ENCODE measurements around the gene SPON2. TPM values are rescaled to one million over a fixed set of nuclear protein-coding genes. Genes with fewer than 3 reads are reported as not detected.

The SPON2 gene
- total RNA-seq, 1 donor from 2014 or later: 43.9 TPM

GRCh38 chr4:1183985-1184773, 11.8 kb upstream of the SPON2 start:
- Histone ChIP-seq H3K4me1 (peaks cover 8% of the 10 kb centered on the region), H3K4me3 (no peak overlapping the region), H3K27ac (peak overlapping the region; percentile 4)

DNA sequence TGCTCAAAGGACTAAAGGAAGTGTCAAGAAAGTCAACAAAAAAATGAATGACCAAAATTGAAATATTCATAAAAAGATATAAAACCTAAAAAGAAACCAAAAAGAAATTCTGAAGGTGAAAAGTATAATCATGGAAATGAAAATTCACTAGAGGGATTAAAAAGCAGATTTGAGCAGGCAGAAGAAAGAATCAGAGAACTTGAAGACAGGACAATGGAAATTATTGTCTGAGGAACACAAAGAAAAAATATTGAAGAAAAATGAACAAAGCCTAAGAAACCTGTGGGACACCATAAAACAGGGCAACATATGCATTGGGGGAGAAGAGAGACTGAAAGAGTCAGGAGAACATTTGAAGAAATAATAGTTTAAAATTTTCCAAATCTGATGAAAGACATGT, 9.9 kb upstream of the SPON2 start:
- TF ChIP-seq, protein P1, sequence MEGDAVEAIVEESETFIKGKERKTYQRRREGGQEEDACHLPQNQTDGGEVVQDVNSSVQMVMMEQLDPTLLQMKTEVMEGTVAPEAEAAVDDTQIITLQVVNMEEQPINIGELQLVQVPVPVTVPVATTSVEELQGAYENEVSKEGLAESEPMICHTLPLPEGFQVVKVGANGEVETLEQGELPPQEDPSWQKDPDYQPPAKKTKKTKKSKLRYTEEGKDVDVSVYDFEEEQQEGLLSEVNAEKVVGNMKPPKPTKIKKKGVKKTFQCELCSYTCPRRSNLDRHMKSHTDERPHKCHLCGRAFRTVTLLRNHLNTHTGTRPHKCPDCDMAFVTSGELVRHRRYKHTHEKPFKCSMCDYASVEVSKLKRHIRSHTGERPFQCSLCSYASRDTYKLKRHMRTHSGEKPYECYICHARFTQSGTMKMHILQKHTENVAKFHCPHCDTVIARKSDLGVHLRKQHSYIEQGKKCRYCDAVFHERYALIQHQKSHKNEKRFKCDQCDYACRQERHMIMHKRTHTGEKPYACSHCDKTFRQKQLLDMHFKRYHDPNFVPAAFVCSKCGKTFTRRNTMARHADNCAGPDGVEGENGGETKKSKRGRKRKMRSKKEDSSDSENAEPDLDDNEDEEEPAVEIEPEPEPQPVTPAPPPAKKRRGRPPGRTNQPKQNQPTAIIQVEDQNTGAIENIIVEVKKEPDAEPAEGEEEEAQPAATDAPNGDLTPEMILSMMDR (IDR thresholded peaks at IDR 0.05): no peak
- no peak overlapping the region for H3K4me3 ChIP-seq
- intact Hi-C loops (cut with DNase I): no loop called here
- no peaks in the 10 kb centered on the region for H3K27me3 ChIP-seq
- no peak overlapping the region for H3K27ac ChIP-seq
- H3K9me3 ChIP-seq: no peaks in the 10 kb centered on the region
- peaks cover 8% of the 10 kb centered on the region for H3K4me1 ChIP-seq
- ATAC-seq (no peak), DNase-seq (no peak)
- no peaks in the 10 kb centered on the region for H3K36me3 ChIP-seq

More at GRCh38 chr4:1183985-1184773, 11.8 kb upstream of the SPON2 start:
- Histone ChIP-seq H3K9me3 (no peaks in the 10 kb centered on the region), H3K27me3 (no peaks in the 10 kb centered on the region), H3K36me3 (no peaks in the 10 kb centered on the region)
- intact Hi-C loops (cut with DNase I): no loop called here
- ATAC-seq (peak; percentile 61), DNase-seq (peak; percentile 20)
- TF ChIP-seq, protein P1 (IDR thresholded peaks at IDR 0.05): no peak

DNA sequence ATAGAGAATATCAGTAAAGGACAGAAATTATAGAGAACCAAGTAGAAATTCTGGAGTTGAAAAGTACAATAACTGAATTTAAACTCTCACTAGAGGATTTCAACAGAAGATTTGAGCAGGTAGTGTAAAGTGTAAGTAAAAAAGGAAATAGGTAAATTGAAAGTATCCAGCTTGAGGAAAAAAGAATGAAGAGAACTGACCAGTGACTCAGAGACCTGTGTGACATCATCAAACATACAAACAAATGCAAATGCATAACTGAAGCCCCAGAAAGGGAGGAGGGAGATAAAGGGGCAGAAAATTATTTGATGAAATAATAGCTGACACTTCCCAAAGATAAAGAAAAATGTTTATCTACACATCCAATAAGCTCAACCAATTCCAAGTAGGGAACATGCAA, 8.3 kb upstream of the SPON2 start:
- Histone ChIP-seq H3K4me3 (no peak overlapping the region), H3K36me3 (no peaks in the 10 kb centered on the region), H3K27ac (no peak overlapping the region), H3K4me1 (peaks cover 8% of the 10 kb centered on the region), H3K27me3 (no peaks in the 10 kb centered on the region), H3K9me3 (no peaks in the 10 kb centered on the region)
- TF ChIP-seq, protein P1 (IDR thresholded peaks at IDR 0.05): no peak
- no peak for ATAC-seq
- intact Hi-C loops (cut with DNase I): no loop called here
- no peak for DNase-seq

GRCh38 chr4:1179976-1180375, 7.6 kb upstream of the SPON2 start:
- TF ChIP-seq, protein P1 (IDR thresholded peaks at IDR 0.05): no peak
- no peaks in the 10 kb centered on the region for H3K36me3 ChIP-seq
- H3K4me1 ChIP-seq: peaks cover 8% of the 10 kb centered on the region
- intact Hi-C loops (cut with DNase I): no loop called here
- H3K9me3 ChIP-seq: no peaks in the 10 kb centered on the region
- no peaks in the 10 kb centered on the region for H3K27me3 ChIP-seq
- H3K4me3 ChIP-seq: no peak overlapping the region
- DNase-seq (no peak), ATAC-seq (no peak)
- H3K27ac ChIP-seq: no peak overlapping the region

- Histone ChIP-seq H3K4me1 (peaks cover 3% of the 10 kb centered on the region), H3K27me3 (no peaks in the 10 kb centered on the region)
- DNase-seq: no peak
Measured at GRCh38 chr4:1179089-1179441, 6.7 kb upstream of the SPON2 start.

More at GRCh38 chr4:1179089-1179441, 6.7 kb upstream of the SPON2 start:
- Histone ChIP-seq H3K36me3 (no peaks in the 10 kb centered on the region), H3K4me3 (no peak overlapping the region), H3K27ac (no peak overlapping the region), H3K9me3 (no peaks in the 10 kb centered on the region)
- intact Hi-C loops (cut with DNase I): no loop called here
- ATAC-seq: no peak
- TF ChIP-seq, protein P1 (IDR thresholded peaks at IDR 0.05): no peak

Data from upper lobe of right lung (tissue), 1 donor.